ENCODE results near the gene FHIP2A. TPM values are rescaled to one million over a fixed set of nuclear protein-coding genes. Genes with fewer than 3 reads are reported as not detected.
A peak's percentile ranks its signal among the peaks of the same experiment; 100 is the strongest.

FHIP2A gene
- total and polyA plus RNA-seq, 2 of the 4 experiments (the other 2 are of a cell fraction): 10.7 to 16.5 TPM

- Histone ChIP-seq H2BK20ac (ENCODE audit: low read depth, low read length) (no peak overlapping the region), H3K4me2 (ENCODE audit: low read depth, low read length) (no peak overlapping the region), H3K79me1 (ENCODE audit: low read depth in 1 of 2, low read length in 2 of 2) (peaks cover 3% of the 10 kb centered on the region in 2 experiments; a peak in 2 of 4 replicates), H3K23ac (ENCODE audit: low read depth, low read length) (no peak overlapping the region), H2BK5ac (ENCODE audit: low read depth, low read length, poor library complexity, severe bottlenecking) (no peak overlapping the region), H3K4ac (ENCODE audit: low read depth, low read length) (no peak overlapping the region), H2AK5ac (ENCODE audit: low read depth, low read length) (no peak overlapping the region), H3K4me3 (ENCODE audit: insufficient read depth, low read depth, low read length) (no peak overlapping the region), H3K9ac (ENCODE audit: low read depth, low read length) (no peak overlapping the region), H3K14ac (replicated peaks; ENCODE audit: low read depth, low read length) (0 out of 2 replicates have a peak overlapping the region, but pooled peaks have one; percentile 3), H3K36me3 (ENCODE audit: control insufficient read depth, insufficient read depth, low read length) (no peaks in the 10 kb centered on the region), H4K8ac (ENCODE audit: low read depth in 2 of 2, low read length in 2 of 2) (peak overlapping the region in 1 of 2 experiments; percentile 41; a peak in 1 of 4 replicates), H2BK120ac (ENCODE audit: low read depth, low read length) (no peak overlapping the region), H4K91ac (ENCODE audit: insufficient read depth, low read depth, low read length) (no peak overlapping the region), H2AK9ac (replicated peaks; ENCODE audit: low read depth, low read length, poor library complexity) (no peak overlapping the region), H4K5ac (ENCODE audit: low read depth, low read length) (no peak overlapping the region), H3K18ac (ENCODE audit: low read depth, low read length) (no peak overlapping the region), H3K27ac (ENCODE audit: insufficient read depth, low read length) (no peak overlapping the region), H2BK15ac (ENCODE audit: low read depth, low read length) (no peak overlapping the region), H3K9me1 (ENCODE audit: insufficient read depth, low read length) (peaks cover 2% of the 10 kb centered on the region; the same call in 1 of the 2 replicates), H3K9me3 (ENCODE audit: control insufficient read depth, insufficient read depth, low read length) (no peaks in the 10 kb centered on the region), H3K56ac (ENCODE audit: extremely low read depth, insufficient read depth, low read length) (no peak overlapping the region), H4K20me1 (ENCODE audit: insufficient read depth, low read length) (no peaks in the 10 kb centered on the region), H3K27me3 (ENCODE audit: control insufficient read depth, insufficient read depth, low read length) (no peaks in the 10 kb centered on the region), H2AFZ (replicated peaks; ENCODE audit: low read length, poor library complexity) (peak overlapping the region; percentile 28), H3K4me1 (ENCODE audit: control insufficient read depth, insufficient read depth, low read length) (no peaks in the 10 kb centered on the region)
- dilution Hi-C loops (cut with HindIII; ENCODE audit: low sequenced_read_pairs, unreplicated experiment) (no loop called here), in situ Hi-C loops (cut with MboI; ENCODE audit: low sequenced_read_pairs) (no loop called here), intact Hi-C loops (cut with micrococcal nuclease) (no loop called here)
- CTCF ChIA-PET: no interaction called here
- WGBS, 2 experiments (ENCODE audit: extremely low coverage in 2 of 2, insufficient read length in 1 of 2): no CpG with 5 or more reads among the region's 1 CpG
- peak; percentile 23 for DNase-seq
- TF ChIP-seq CHD1 (IDR thresholded peaks at IDR 0.05; ENCODE audit: low read depth, low read length): no peak
- TF ChIP-seq USF2 (IDR thresholded peaks at IDR 0.05; ENCODE audit: low read depth, low read length): no peak
- TF ChIP-seq SMC3 (IDR thresholded peaks at IDR 0.05; ENCODE audit: low read depth, low read length): no peak
- no peak for TF ChIP-seq RFX5 (IDR thresholded peaks at IDR 0.05; ENCODE audit: low read depth, low read length)
- no peak for TF ChIP-seq BHLHE40 (IDR thresholded peaks at IDR 0.05; ENCODE audit: low read depth, low read length)
- no peak for TF ChIP-seq MAFK (IDR thresholded peaks at IDR 0.05; ENCODE audit: low read depth, low read length)
- no TSS peak for BruUV-seq (replicated peaks)
- ATAC-seq (ENCODE audit: low read depth): no peak; the same call in 1 of the 2 replicates
- POLR2A ChIA-PET (ENCODE audit: unreplicated experiment): no interaction called here
These were observed 5.8 kb upstream of the FHIP2A start for GRCh38 chr10:114815791-114816190.

Data from IMR-90 (cell line).